Fibroblast of lung (primary cell): ENCODE measurements around the gene RGS21. TPM values are rescaled to one million over a fixed set of nuclear protein-coding genes. Genes with fewer than 3 reads are reported as not detected.

Experiments
- DNase-seq, 2 donors: peaks; one replicate each; pipeline versions ENCODE4 v3.0.0 to v3.0.0-alpha.2; 2010; ENCODE audit warnings: low read depth in 2 of 2
- H2AFZ ChIP-seq: 2 replicates; pipeline ENCODE4 v1.5.1; 2012; ENCODE audit warnings: low read length, control low read depth, inconsistent platforms
- H3K27ac ChIP-seq: 2 replicates; pipeline ENCODE4 v1.5.1; 2011; ENCODE audit warnings: low read length, control low read depth; ENCODE audit not compliant: insufficient read depth
- H3K27me3 ChIP-seq: 2 replicates; pipeline ENCODE4 v1.5.1; 2011; ENCODE audit warnings: mild to moderate bottlenecking, low read length; ENCODE audit not compliant: control insufficient read depth, insufficient read depth
- H3K36me3 ChIP-seq: 2 replicates; pipeline ENCODE4 v1.5.1; 2011; ENCODE audit warnings: low read length; ENCODE audit not compliant: control insufficient read depth, insufficient read depth
- H3K4me1 ChIP-seq: 2 replicates; pipeline ENCODE4 v1.5.1; 2011; ENCODE audit warnings: low read length; ENCODE audit not compliant: control insufficient read depth, insufficient read depth; ENCODE audit errors: extremely low read depth
- H3K4me2 ChIP-seq: 2 replicates; pipeline ENCODE4 v1.5.1; 2011; ENCODE audit warnings: low read length, control low read depth; ENCODE audit not compliant: insufficient read depth; ENCODE audit errors: extremely low read depth
- H3K4me3 ChIP-seq, 4 experiments: fragments of 200-600 bp in 1 of 4; sonication (generic) in 1 of 4; replicated peaks in 1 of 4; 2 replicates each; pipeline ENCODE4 v1.5.1; 2011 to 2016; ENCODE audit warnings: low read length in 4 of 4, low read depth in 3 of 4, mild to moderate bottlenecking in 3 of 4, control low read depth in 2 of 4, inconsistent platforms in 1 of 4, mixed read lengths in 1 of 4; ENCODE audit not compliant: insufficient read depth in 1 of 4; ENCODE audit errors: control extremely low read depth in 1 of 4
- H3K79me2 ChIP-seq: 2 replicates; pipeline ENCODE4 v1.5.1; 2012; ENCODE audit warnings: mild to moderate bottlenecking, low read length, inconsistent platforms; ENCODE audit not compliant: control insufficient read depth, insufficient read depth
- H3K9ac ChIP-seq: 2 replicates; pipeline ENCODE4 v1.5.1; 2011; ENCODE audit warnings: mild to moderate bottlenecking, low read length, control low read depth; ENCODE audit not compliant: insufficient read depth
- H3K9me3 ChIP-seq: 2 replicates; pipeline ENCODE4 v1.5.1; 2012; ENCODE audit warnings: low read depth, low read length; ENCODE audit not compliant: control insufficient read depth, insufficient read depth
- H4K20me1 ChIP-seq: 2 replicates; pipeline ENCODE4 v1.5.1; 2011; ENCODE audit warnings: low read length; ENCODE audit not compliant: control insufficient read depth, insufficient read depth; ENCODE audit errors: extremely low read depth
- EZH2 ChIP-seq: IDR thresholded peaks from 2 replicates; pipeline ENCODE4 v1.5.1; 2012; ENCODE audit warnings: low read length, control low read depth, mild to moderate bottlenecking; ENCODE audit errors: missing control alignments
- polyA plus RNA-seq, 2 donors: library from polyadenylated mRNA; depleted of rRNA in 1 of 2; stranded (reverse) in 1 of 2; unstranded in 1 of 2; fragments of >200 nt; gene quantifications; 2 replicates each; pipeline ENCODE4 v1.2.1, GENCODE V29; 2011 to 2012; ENCODE audit warnings: missing spikeins in 1 of 2
- total RNA-seq: library from RNA; depleted of rRNA; stranded (reverse); fragments of >200 nt; gene quantifications from 2 replicates; pipeline ENCODE4 v1.2.1, GENCODE V29; 2014
- TF ChIP-seq, protein P1 (sequence below), 2 donors: IDR thresholded peaks in 1 of 2; conservative IDR thresholded peaks in 1 of 2; 1 replicate in 1 of 2; 2 replicates in 1 of 2; pipeline ENCODE4 v1.5.1; 2011 to 2012; ENCODE audit warnings: low read length in 2 of 2, control low read depth in 1 of 2, inconsistent platforms in 1 of 2, low read depth in 1 of 2, mild to moderate bottlenecking in 1 of 2

RGS21 gene
- total and polyA plus RNA-seq, 2 donors (not counting 1 experiment from before 2014, with no cell fraction given): not detected

DNA sequence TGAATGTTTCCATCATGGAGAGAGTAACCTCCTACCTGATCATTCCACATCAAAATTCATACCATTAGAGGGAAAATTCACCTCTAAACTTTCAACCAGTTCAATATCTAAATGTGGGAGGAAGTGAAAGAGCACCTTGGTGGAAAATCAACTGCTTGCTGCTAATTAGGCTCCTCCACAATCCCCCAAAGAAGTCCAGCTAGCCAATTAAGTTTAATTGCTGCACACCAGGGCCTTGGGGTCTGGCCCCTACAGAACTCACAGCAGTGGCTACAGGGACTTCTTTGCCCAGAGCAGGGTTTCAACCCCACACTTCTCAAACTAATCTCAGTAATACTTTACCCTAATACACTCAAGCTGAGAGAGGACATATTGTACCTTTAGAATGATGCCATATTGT lies 62.1 kb downstream of the RGS21 start:
- no peak overlapping the region for H3K27ac ChIP-seq
- no peak overlapping the region for H3K4me2 ChIP-seq
- DNase-seq: no peak
- no peaks in the 10 kb centered on the region for H3K9me3 ChIP-seq
- H3K4me1 ChIP-seq: no peaks in the 10 kb centered on the region
- no peaks in the 10 kb centered on the region for H3K27me3 ChIP-seq
- H3K36me3 ChIP-seq: no peaks in the 10 kb centered on the region
- no peaks in the 10 kb centered on the region for H3K79me2 ChIP-seq
- H4K20me1 ChIP-seq: no peaks in the 10 kb centered on the region
- H2AFZ ChIP-seq: no peak overlapping the region
- no peak overlapping the region for H3K4me3 ChIP-seq
- no peak for TF ChIP-seq EZH2
- TF ChIP-seq, protein P1, sequence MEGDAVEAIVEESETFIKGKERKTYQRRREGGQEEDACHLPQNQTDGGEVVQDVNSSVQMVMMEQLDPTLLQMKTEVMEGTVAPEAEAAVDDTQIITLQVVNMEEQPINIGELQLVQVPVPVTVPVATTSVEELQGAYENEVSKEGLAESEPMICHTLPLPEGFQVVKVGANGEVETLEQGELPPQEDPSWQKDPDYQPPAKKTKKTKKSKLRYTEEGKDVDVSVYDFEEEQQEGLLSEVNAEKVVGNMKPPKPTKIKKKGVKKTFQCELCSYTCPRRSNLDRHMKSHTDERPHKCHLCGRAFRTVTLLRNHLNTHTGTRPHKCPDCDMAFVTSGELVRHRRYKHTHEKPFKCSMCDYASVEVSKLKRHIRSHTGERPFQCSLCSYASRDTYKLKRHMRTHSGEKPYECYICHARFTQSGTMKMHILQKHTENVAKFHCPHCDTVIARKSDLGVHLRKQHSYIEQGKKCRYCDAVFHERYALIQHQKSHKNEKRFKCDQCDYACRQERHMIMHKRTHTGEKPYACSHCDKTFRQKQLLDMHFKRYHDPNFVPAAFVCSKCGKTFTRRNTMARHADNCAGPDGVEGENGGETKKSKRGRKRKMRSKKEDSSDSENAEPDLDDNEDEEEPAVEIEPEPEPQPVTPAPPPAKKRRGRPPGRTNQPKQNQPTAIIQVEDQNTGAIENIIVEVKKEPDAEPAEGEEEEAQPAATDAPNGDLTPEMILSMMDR (conservative IDR thresholded peaks at IDR 0.05 in 1 of 2, IDR thresholded peaks at IDR 0.05 in 1 of 2; ENCODE audit: low read depth in 1 of 2, low read length in 2 of 2): no peak
- no peak overlapping the region for H3K9ac ChIP-seq

GRCh38 chr1:192379554-192379953 lies 62.8 kb downstream of the RGS21 start:
- no peak for DNase-seq
- no peaks in the 10 kb centered on the region for H3K27me3 ChIP-seq
- TF ChIP-seq, protein P1 (conservative IDR thresholded peaks at IDR 0.05 in 1 of 2, IDR thresholded peaks at IDR 0.05 in 1 of 2; ENCODE audit: low read depth in 1 of 2, low read length in 2 of 2): no peak
- no peak for TF ChIP-seq EZH2
- no peaks in the 10 kb centered on the region for H3K9me3 ChIP-seq
- H3K36me3 ChIP-seq: no peaks in the 10 kb centered on the region
- H3K4me1 ChIP-seq: no peaks in the 10 kb centered on the region
- H4K20me1 ChIP-seq: no peaks in the 10 kb centered on the region
- no peak overlapping the region for H3K27ac ChIP-seq
- H2AFZ ChIP-seq: no peak overlapping the region
- H3K4me3 ChIP-seq: no peak overlapping the region
- no peak overlapping the region for H3K4me2 ChIP-seq
- H3K9ac ChIP-seq: no peak overlapping the region
- H3K79me2 ChIP-seq: no peaks in the 10 kb centered on the region

DNA sequence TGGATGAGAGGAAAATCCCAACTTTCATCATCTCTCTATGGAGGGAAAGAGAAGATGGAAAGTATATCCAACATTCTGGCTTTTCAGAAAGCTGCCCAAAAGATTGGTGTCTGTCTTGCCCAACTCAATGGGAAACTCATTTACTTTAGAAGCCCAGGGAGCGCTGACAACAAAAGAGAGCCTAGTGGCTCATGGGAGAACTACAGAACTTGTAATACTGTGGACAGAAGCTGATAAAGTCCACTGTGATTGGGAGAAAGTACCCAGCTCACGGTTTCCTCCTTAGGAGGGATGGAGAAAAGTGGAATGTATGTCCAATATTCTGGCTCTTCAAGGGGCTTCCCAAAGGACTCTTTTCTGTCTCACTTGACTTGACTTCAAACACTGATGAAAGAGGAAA lies 66.0 kb downstream of the RGS21 start:
- H3K4me2 ChIP-seq: no peak overlapping the region
- no peak overlapping the region for H3K4me3 ChIP-seq
- no peaks in the 10 kb centered on the region for H3K36me3 ChIP-seq
- H3K27ac ChIP-seq: no peak overlapping the region
- H3K27me3 ChIP-seq: no peaks in the 10 kb centered on the region
- no peaks in the 10 kb centered on the region for H3K9me3 ChIP-seq
- H3K4me1 ChIP-seq: no peaks in the 10 kb centered on the region
- no peak overlapping the region for H3K9ac ChIP-seq
- TF ChIP-seq, protein P1 (conservative IDR thresholded peaks at IDR 0.05 in 1 of 2, IDR thresholded peaks at IDR 0.05 in 1 of 2; ENCODE audit: low read depth in 1 of 2, low read length in 2 of 2): no peak
- TF ChIP-seq EZH2: no peak
- no peaks in the 10 kb centered on the region for H3K79me2 ChIP-seq
- no peaks in the 10 kb centered on the region for H4K20me1 ChIP-seq
- no peak overlapping the region for H2AFZ ChIP-seq
- DNase-seq: no peak
